Dendritic cell treated with granulocyte-macrophage colony-stimulating factor and Interleukin-4, amounts not matched to agents 40 ng/mL and 50 ng/mL, for 4 days (primary cell): ENCODE measurements around the gene CDK5R2.

ENCODE experiments used
- H3K27ac Mint-ChIP-seq: one replicate; pipeline ENCODE4 v1.8.0; 2022; ENCODE audit warnings: mild to moderate bottlenecking, mixed read lengths
- H3K27me3 Mint-ChIP-seq: one replicate; pipeline ENCODE4 v1.8.0; 2022; ENCODE audit warnings: mild to moderate bottlenecking, mixed read lengths
- H3K36me3 Mint-ChIP-seq: one replicate; pipeline ENCODE4 v1.8.0; 2022; ENCODE audit warnings: low read depth, mixed read lengths
- H3K4me1 Mint-ChIP-seq: one replicate; pipeline ENCODE4 v1.8.0; 2022; ENCODE audit warnings: low read depth, mixed read lengths
- H3K4me3 Mint-ChIP-seq: one replicate; pipeline ENCODE4 v1.8.0; 2022; ENCODE audit warnings: mild to moderate bottlenecking, moderate library complexity, mixed read lengths
- H3K9me3 Mint-ChIP-seq: one replicate; pipeline ENCODE4 v1.8.0; 2022; ENCODE audit warnings: mixed read lengths
- intact Hi-C: fragments of 100-400 bp; cut with micrococcal nuclease; formaldehyde crosslinking; loops from one replicate; pipeline ENCODE4 v1.15.0; 2022

The CDK5R2 gene

GRCh38 chr2:218999021-218999880 lies 39.8 kb downstream of the CDK5R2 start:
- Mint-ChIP-seq H3K4me1 (peaks cover 34% of the 10 kb centered on the region), H3K27ac (no peak overlapping the region), H3K36me3 (no peaks in the 10 kb centered on the region), H3K4me3 (no peak overlapping the region), H3K27me3 (peaks cover 97% of the 10 kb centered on the region), H3K9me3 (no peaks in the 10 kb centered on the region)
- intact Hi-C loops = no loop called here

- H3K4me3 Mint-ChIP-seq = no peak overlapping the region
- H3K27me3 Mint-ChIP-seq = peaks cover 95% of the 10 kb centered on the region
- H3K36me3 Mint-ChIP-seq = no peaks in the 10 kb centered on the region
- peaks cover 34% of the 10 kb centered on the region for H3K4me1 Mint-ChIP-seq
- no peaks in the 10 kb centered on the region for H3K9me3 Mint-ChIP-seq
- intact Hi-C loops = no loop called here
- H3K27ac Mint-ChIP-seq = no peak overlapping the region
Observed at GRCh38 chr2:218999881-219000568, 40.6 kb downstream of the CDK5R2 start.

GRCh38 chr2:219000569-219000960 lies 41.1 kb downstream of the CDK5R2 start:
- Mint-ChIP-seq H3K27ac (no peak overlapping the region), H3K4me3 (no peak overlapping the region)

GRCh38 chr2:219001100-219001576 lies 41.7 kb downstream of the CDK5R2 start:
- Mint-ChIP-seq H3K4me3 (no peak overlapping the region), H3K9me3 (no peaks in the 10 kb centered on the region), H3K4me1 (peaks cover 27% of the 10 kb centered on the region), H3K36me3 (no peaks in the 10 kb centered on the region), H3K27ac (no peak overlapping the region), H3K27me3 (peaks cover 95% of the 10 kb centered on the region)
- intact Hi-C loops = no loop called here

More at GRCh38 chr2:219000569-219000960, 41.1 kb downstream of the CDK5R2 start:
- H3K4me1 Mint-ChIP-seq = peaks cover 32% of the 10 kb centered on the region
- no peaks in the 10 kb centered on the region for H3K36me3 Mint-ChIP-seq
- H3K9me3 Mint-ChIP-seq = no peaks in the 10 kb centered on the region
- H3K27me3 Mint-ChIP-seq = peaks cover 95% of the 10 kb centered on the region
- intact Hi-C loops = no loop called here

- intact Hi-C loops = no loop called here
- Mint-ChIP-seq H3K36me3 (no peaks in the 10 kb centered on the region), H3K27ac (no peak overlapping the region), H3K9me3 (no peaks in the 10 kb centered on the region), H3K27me3 (peaks cover 92% of the 10 kb centered on the region), H3K4me1 (peaks cover 24% of the 10 kb centered on the region), H3K4me3 (no peak overlapping the region)
Observed at GRCh38 chr2:219001577-219002394, 42.3 kb downstream of the CDK5R2 start.

- H3K4me1 Mint-ChIP-seq = peaks cover 24% of the 10 kb centered on the region
- H3K9me3 Mint-ChIP-seq = no peaks in the 10 kb centered on the region
- H3K27me3 Mint-ChIP-seq = peaks cover 92% of the 10 kb centered on the region
- no peak overlapping the region for H3K27ac Mint-ChIP-seq
- no peaks in the 10 kb centered on the region for H3K36me3 Mint-ChIP-seq
- H3K4me3 Mint-ChIP-seq = peak overlapping the region; percentile 3
- intact Hi-C loops = no loop called here
Observed at GRCh38 chr2:219002395-219003266, 43.2 kb downstream of the CDK5R2 start.

GRCh38 chr2:219003267-219003634 lies 43.8 kb downstream of the CDK5R2 start:
- H3K27ac Mint-ChIP-seq = no peak overlapping the region
- intact Hi-C loops = no loop called here
- peaks cover 24% of the 10 kb centered on the region for H3K4me1 Mint-ChIP-seq
- no peaks in the 10 kb centered on the region for H3K36me3 Mint-ChIP-seq
- H3K9me3 Mint-ChIP-seq = no peaks in the 10 kb centered on the region
- H3K4me3 Mint-ChIP-seq = no peak overlapping the region
- peaks cover 90% of the 10 kb centered on the region for H3K27me3 Mint-ChIP-seq

GRCh38 chr2:219003979-219004378 lies 44.5 kb downstream of the CDK5R2 start:
- no peaks in the 10 kb centered on the region for H3K9me3 Mint-ChIP-seq
- intact Hi-C loops = no loop called here

GRCh38 chr2:219009294-219009693 lies 49.8 kb downstream of the CDK5R2 start:
- H3K9me3 Mint-ChIP-seq = no peaks in the 10 kb centered on the region
- intact Hi-C loops = no loop called here
- H3K27me3 Mint-ChIP-seq = peaks cover 54% of the 10 kb centered on the region
- no peak overlapping the region for H3K4me3 Mint-ChIP-seq
- H3K27ac Mint-ChIP-seq = no peak overlapping the region
- H3K4me1 Mint-ChIP-seq = no peaks in the 10 kb centered on the region
- no peaks in the 10 kb centered on the region for H3K36me3 Mint-ChIP-seq

More at GRCh38 chr2:219003979-219004378, 44.5 kb downstream of the CDK5R2 start:
- peaks cover 24% of the 10 kb centered on the region for H3K4me1 Mint-ChIP-seq
- peaks cover 88% of the 10 kb centered on the region for H3K27me3 Mint-ChIP-seq
- no peak overlapping the region for H3K27ac Mint-ChIP-seq
- H3K4me3 Mint-ChIP-seq = no peak overlapping the region
- H3K36me3 Mint-ChIP-seq = no peaks in the 10 kb centered on the region

GRCh38 chr2:219010162-219010756 lies 50.8 kb downstream of the CDK5R2 start:
- Mint-ChIP-seq H3K9me3 (no peaks in the 10 kb centered on the region), H3K4me1 (no peaks in the 10 kb centered on the region), H3K4me3 (no peak overlapping the region), H3K27ac (no peak overlapping the region), H3K36me3 (no peaks in the 10 kb centered on the region), H3K27me3 (peaks cover 52% of the 10 kb centered on the region)
- intact Hi-C loops = no loop called here

GRCh38 chr2:219010873-219011272 lies 51.4 kb downstream of the CDK5R2 start:
- Mint-ChIP-seq H3K4me3 (no peak overlapping the region), H3K9me3 (no peaks in the 10 kb centered on the region), H3K27me3 (peaks cover 46% of the 10 kb centered on the region), H3K4me1 (no peaks in the 10 kb centered on the region), H3K27ac (no peak overlapping the region), H3K36me3 (no peaks in the 10 kb centered on the region)
- intact Hi-C loops = no loop called here
